GM06990 (cell line): ENCODE data around the gene MAGI2.
"Not testable (repeated sequence)": the region's sequence is repeated elsewhere in the genome, so short reads cannot be mapped to it uniquely, and the experiment has no call there.

Experiments used
- DNase-seq: peaks from one replicate; pipeline ENCODE4 v3.0.0-alpha.2; 2011; ENCODE audit not compliant: insufficient read length; ENCODE audit errors: extremely low read depth
- H3K27me3 ChIP-seq: replicated peaks from 2 replicates; pipeline ENCODE4 v1.6.0; 2011; ENCODE audit warnings: low read length; ENCODE audit not compliant: control insufficient read depth, insufficient read depth
- H3K36me3 ChIP-seq: 2 replicates; pipeline ENCODE4 v1.5.1; 2011; ENCODE audit warnings: low read length; ENCODE audit not compliant: control insufficient read depth, insufficient read depth
- H3K4me3 ChIP-seq: replicated peaks from 2 replicates; pipeline ENCODE4 v1.5.1; 2011; ENCODE audit warnings: low read depth, mild to moderate bottlenecking, control low read depth, low read length
- CTCF ChIP-seq: IDR thresholded peaks from 2 replicates; pipeline ENCODE4 v1.5.1; 2011; ENCODE audit warnings: low read length, control low read depth, mild to moderate bottlenecking, inconsistent platforms; ENCODE audit not compliant: insufficient read depth, poor library complexity, severe bottlenecking

Gene MAGI2

GRCh38 chr7:79078273-79078672, 375.2 kb downstream of the MAGI2 start:
- DNase-seq, result no peak
- Histone ChIP-seq H3K4me3 (no peak overlapping the region), H3K36me3 (no peaks in the 10 kb centered on the region), H3K27me3 (no peaks in the 10 kb centered on the region)
- TF ChIP-seq CTCF, result no peak

DNA sequence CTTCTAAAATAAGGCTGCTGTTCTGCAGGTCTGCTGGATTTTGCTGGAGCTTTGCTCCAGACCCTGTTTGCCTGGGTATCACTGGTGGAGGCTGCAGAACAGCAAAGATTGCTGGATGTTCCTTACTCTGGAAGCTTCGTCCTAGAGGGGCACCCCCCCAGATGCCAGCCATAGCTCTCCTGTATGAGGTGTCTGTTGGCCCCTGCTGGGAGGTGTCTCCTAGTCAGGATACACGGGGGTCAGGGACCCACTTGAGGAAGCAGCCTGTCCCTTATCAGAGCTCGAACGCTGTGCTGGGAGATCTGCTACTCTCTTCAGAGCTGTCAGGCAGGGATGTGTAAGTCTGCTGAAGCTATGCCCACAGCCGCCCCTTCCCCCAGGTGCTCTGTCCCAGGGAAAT, 382.3 kb downstream of the MAGI2 start:
- not testable (repeated sequence) for H3K36me3 ChIP-seq, H3K27me3 ChIP-seq, DNase-seq, H3K4me3 ChIP-seq

DNA sequence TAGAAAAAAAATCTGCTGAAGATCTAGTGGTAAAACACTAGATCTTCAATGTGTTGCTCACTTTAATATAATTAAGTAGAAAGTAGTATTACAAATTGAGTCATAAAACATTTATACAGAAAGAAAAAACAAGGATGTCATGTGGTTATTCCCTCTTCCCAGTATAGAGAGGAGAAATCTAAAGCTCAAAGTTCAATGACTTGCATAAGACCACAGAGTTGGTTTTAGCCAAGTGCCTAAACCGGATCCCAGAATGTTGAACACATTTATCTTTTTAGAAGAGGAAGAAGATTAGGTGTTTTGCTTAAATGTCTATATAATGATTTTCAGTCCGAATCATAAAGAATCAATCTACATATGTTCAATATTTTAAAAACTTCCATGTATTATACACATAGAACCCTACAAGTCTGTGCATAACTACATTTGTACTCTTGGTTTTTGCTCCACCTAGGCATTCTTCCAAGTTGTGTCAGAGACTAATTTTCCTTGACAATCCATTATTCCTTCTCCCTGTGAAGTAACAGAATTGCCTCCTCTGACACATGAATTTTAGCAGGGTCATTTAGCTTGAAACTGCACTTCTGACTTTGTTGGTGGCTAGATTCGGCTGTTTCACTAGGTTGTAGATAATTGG, 389.2 kb downstream of the MAGI2 start:
- no peak for TF ChIP-seq CTCF
- H3K27me3 ChIP-seq, result no peaks in the 10 kb centered on the region
- H3K4me3 ChIP-seq, result no peak overlapping the region
- DNase-seq, result no peak
- no peaks in the 10 kb centered on the region for H3K36me3 ChIP-seq

- Histone ChIP-seq H3K27me3 (no peaks in the 10 kb centered on the region), H3K36me3 (no peaks in the 10 kb centered on the region), H3K4me3 (no peak overlapping the region)
- DNase-seq, result no peak
- TF ChIP-seq CTCF, result peak; percentile 12
Observed at GRCh38 chr7:79063019-79063698, 390.3 kb downstream of the MAGI2 start.

DNA sequence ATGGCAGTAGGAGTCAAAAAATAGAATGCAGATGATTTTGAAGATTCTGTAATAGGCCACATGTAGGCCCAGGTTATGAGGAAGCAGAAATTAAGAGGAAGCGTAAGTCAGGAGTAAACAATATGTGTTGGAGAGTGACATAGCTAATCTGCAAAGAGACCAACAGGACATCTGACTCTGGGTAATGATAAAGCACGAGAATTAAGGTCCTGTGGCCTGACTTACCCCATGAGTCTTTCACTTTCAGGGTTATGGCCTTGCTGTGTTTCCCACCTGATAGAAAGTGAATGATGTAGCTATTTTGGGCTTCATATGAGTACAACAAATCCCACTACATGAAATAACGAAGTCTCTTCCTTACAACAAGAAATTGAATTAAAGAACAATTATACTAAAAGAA, 393.0 kb downstream of the MAGI2 start:
- H3K27me3 ChIP-seq, result no peaks in the 10 kb centered on the region
- no peak overlapping the region for H3K4me3 ChIP-seq
- no peak for TF ChIP-seq CTCF
- H3K36me3 ChIP-seq, result no peaks in the 10 kb centered on the region
- DNase-seq, result no peak

DNA sequence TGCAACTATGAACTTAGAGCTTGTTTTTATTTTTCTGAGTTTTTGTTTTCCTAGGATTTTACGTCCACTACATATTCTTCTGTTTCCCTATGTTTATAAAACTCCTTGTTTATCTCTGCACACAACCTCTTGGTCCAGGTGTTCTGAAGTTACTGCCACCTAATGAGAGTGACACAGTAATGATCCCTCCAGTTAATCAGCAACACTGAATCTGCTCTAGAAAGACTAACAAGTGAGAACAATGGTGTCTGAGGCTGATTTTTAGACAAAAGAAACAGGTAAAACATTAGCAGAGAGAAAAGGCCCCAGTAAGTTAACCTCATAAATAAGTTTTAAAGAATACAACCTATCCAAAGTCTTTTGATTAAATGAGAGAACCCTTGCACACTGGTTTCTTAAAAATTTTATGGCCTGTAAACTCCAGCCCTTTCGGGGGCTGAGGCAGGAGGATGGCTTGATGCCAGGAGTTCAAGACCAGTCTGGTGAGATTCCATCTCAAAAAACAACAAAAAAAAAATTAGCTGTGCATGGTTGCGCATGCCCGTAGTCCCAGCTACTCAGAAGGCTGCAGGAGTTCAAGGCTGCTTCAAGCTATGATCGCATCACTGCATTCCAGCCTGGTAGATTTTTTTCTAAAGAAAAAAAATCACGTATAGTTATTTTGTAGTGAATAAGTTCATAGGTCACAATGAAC, 397.6 kb downstream of the MAGI2 start:
- H3K36me3 ChIP-seq, result no peaks in the 10 kb centered on the region
- DNase-seq, result no peak
- no peak overlapping the region for H3K4me3 ChIP-seq
- no peaks in the 10 kb centered on the region for H3K27me3 ChIP-seq
- TF ChIP-seq CTCF, result no peak
